ENCODE results near the gene PRR15L.
"Not testable (repeated sequence)": the region's sequence is repeated elsewhere in the genome, so short reads cannot be mapped to it uniquely, and the experiment has no call there.

Gene PRR15L

GRCh38 chr17:47929218-47930000 lies 28.3 kb downstream of the PRR15L start:
- no peak for DNase-seq

DNA sequence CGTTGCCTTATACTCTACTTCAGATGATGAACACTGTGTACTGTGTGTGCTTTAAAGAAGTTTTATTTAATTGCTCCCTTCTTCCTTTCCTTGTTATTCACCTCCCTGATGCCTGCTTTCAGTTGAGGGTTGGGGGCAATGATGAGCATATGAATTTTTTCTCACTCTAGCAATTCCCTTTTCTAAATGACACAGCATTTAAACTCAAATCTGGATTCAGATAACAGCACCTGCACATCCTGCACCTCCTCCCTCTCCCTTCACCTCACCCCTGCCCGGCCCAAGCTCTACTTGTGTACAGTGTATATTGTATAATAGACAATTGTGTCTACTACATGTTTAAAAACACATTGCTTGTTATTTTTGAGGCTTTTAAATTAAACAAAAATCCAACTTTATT lies 29.3 kb downstream of the PRR15L start:
- DNase-seq: no peak

- DNase-seq: no peak
Measured at GRCh38 chr17:47927821-47928400, 29.8 kb downstream of the PRR15L start.

- no peak for DNase-seq
Measured at GRCh38 chr17:47925678-47925988, 32.0 kb downstream of the PRR15L start.

DNA sequence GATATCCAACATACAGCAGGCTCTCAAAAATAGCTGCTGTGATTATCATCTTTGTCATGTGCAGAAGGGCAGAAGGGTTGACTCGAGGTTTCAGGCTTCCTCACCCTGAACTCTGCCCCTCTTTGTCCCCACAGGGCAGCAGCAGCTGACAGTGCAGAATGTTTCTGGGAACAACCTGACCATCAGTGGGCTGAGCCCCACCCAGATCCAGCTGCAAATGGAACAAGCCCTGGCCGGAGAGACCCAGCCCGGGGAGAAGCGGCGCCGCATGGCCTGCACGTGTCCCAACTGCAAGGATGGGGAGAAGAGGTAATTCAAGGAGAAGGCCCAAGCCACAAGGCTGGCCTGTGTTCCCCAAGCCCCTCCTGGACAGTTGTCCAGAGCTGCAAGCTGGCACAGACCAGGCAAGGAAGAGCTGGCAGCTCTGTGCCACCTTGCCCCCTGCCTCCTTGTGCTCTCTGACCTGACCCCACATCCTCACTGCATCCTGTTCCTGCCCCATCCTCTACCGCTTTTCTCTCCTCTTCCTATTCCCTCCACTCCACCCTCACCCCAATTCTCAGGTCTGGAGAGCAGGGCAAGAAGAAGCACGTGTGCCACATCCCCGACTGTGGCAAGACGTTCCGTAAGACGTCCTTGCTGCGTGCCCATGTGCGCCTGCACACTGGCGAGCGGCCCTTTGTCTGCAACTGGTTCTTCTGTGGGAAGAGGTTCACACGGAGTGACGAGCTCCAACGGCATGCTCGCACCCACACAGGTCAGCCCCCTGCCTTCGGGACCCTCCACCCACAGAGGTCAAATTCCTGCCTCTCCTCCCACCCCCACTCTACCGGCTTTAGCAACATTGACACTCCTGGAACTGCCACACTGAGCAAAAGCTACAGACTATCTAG lies 32.7 kb downstream of the PRR15L start:
- DNase-seq: no peak

GRCh38 chr17:47919889-47920288 lies 37.8 kb downstream of the PRR15L start:
- DNase-seq: not testable (repeated sequence)

GRCh38 chr17:47918991-47919390 lies 38.7 kb downstream of the PRR15L start:
- DNase-seq: no peak

- DNase-seq: no peak
Measured at GRCh38 chr17:47918006-47918405, 39.7 kb downstream of the PRR15L start.

GRCh38 chr17:47917581-47917980 lies 40.1 kb downstream of the PRR15L start:
- no peak for DNase-seq

DNA sequence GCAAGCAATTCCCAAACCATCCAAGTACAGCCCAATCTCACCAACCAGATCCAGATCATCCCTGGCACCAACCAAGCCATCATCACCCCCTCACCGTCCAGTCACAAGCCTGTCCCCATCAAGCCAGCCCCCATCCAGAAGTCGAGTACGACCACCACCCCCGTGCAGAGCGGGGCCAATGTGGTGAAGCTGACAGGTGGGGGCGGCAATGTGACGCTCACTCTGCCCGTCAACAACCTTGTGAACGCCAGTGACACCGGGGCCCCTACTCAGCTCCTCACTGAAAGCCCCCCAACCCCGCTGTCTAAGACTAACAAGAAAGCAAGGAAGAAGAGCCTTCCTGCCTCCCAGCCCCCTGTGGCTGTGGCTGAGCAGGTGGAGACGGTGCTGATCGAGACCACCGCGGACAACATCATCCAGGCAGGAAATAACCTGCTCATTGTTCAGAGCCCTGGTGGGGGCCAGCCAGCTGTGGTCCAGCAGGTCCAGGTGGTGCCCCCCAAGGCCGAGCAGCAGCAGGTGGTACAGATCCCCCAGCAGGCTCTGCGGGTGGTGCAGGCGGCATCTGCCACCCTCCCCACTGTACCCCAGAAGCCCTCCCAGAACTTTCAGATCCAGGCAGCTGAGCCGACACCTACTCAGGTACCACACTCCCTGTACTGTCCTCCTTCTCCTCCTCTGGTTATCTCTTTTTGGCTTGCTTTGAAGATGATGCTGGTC lies 41.0 kb downstream of the PRR15L start:
- no peak for DNase-seq

- no peak for DNase-seq
Measured at GRCh38 chr17:47915776-47916398, 41.8 kb downstream of the PRR15L start.

- no peak for DNase-seq
Measured at GRCh38 chr17:47914306-47914948, 43.3 kb downstream of the PRR15L start.

- DNase-seq: no peak
Measured at GRCh38 chr17:47913050-47913449, 44.6 kb downstream of the PRR15L start.

- DNase-seq: no peak
Measured at GRCh38 chr17:47907932-47908562, 49.6 kb downstream of the PRR15L start.

- no peak for DNase-seq
Measured at GRCh38 chr17:47906443-47906842, 51.2 kb downstream of the PRR15L start.

- DNase-seq: peak; percentile 90
Measured at GRCh38 chr17:47905221-47905733, 52.4 kb downstream of the PRR15L start.

GRCh38 chr17:47902039-47902744 lies 55.5 kb downstream of the PRR15L start:
- no peak for DNase-seq

All from fibroblast of upper back skin (primary cell).